H9 (cell line): ENCODE results near the gene ACTL7B. TPM values are rescaled to one million over a fixed set of nuclear protein-coding genes. Genes with fewer than 3 reads are reported as not detected.
"Not testable (repeated sequence)": the region's sequence is repeated elsewhere in the genome, so short reads cannot be mapped to it uniquely, and the experiment has no call there.

Experiments
- DNase-seq: peaks from one replicate; pipeline ENCODE4 v3.0.0-alpha.2; 2017
- H2AFZ ChIP-seq: one replicate; pipeline ENCODE4 v1.6.1; 2013; ENCODE audit warnings: mild to moderate bottlenecking, low read length, control low read depth, moderate library complexity
- H2AK5ac ChIP-seq: 2 replicates; pipeline ENCODE4 v1.6.1; 2013; ENCODE audit warnings: low read length, control low read depth, mixed read lengths; ENCODE audit not compliant: insufficient read length
- H2BK120ac ChIP-seq: one replicate; pipeline ENCODE4 v1.6.1; 2013; ENCODE audit warnings: low read depth, mild to moderate bottlenecking, low read length, control low read depth, inconsistent platforms; ENCODE audit not compliant: poor library complexity, severe bottlenecking
- H2BK12ac ChIP-seq: 2 replicates; pipeline ENCODE4 v1.6.1; 2013; ENCODE audit warnings: low read length, control low read depth, mixed read lengths, low read depth; ENCODE audit not compliant: insufficient read length
- H2BK15ac ChIP-seq: 2 replicates; pipeline ENCODE4 v1.6.1; 2013; ENCODE audit warnings: low read depth, low read length, control low read depth
- H2BK20ac ChIP-seq: one replicate; pipeline ENCODE4 v1.6.1; 2013; ENCODE audit warnings: low read depth, mild to moderate bottlenecking, low read length, control low read depth, inconsistent platforms; ENCODE audit not compliant: poor library complexity, severe bottlenecking
- H2BK5ac ChIP-seq: 2 replicates; pipeline ENCODE4 v1.6.1; 2013; ENCODE audit warnings: low read length, control low read depth, mixed read lengths; ENCODE audit not compliant: insufficient read length
- H3K14ac ChIP-seq: 2 replicates; pipeline ENCODE4 v1.6.1; 2013; ENCODE audit warnings: low read length, control low read depth; ENCODE audit not compliant: insufficient read depth
- H3K18ac ChIP-seq: 2 replicates; pipeline ENCODE4 v1.6.1; 2013; ENCODE audit warnings: low read depth, mild to moderate bottlenecking, mixed read lengths, low read length, control low read depth; ENCODE audit not compliant: insufficient read length
- H3K23ac ChIP-seq: 2 replicates; pipeline ENCODE4 v1.6.1; 2013; ENCODE audit warnings: low read length, control low read depth, mixed read lengths, low read depth; ENCODE audit not compliant: insufficient read length
- H3K23me2 ChIP-seq: 2 replicates; pipeline ENCODE4 v1.6.1; 2013; ENCODE audit warnings: low read depth, mild to moderate bottlenecking, mixed read lengths, low read length, control low read depth; ENCODE audit not compliant: insufficient read length, poor library complexity, severe bottlenecking
- H3K27ac ChIP-seq: 2 replicates; pipeline ENCODE4 v1.5.1; 2013; ENCODE audit warnings: low read length, control low read depth, mixed read lengths, low read depth; ENCODE audit not compliant: insufficient read length
- H3K27me3 ChIP-seq: 2 replicates; pipeline ENCODE4 v1.6.1; 2013; ENCODE audit warnings: low read length, control low read depth, inconsistent platforms; ENCODE audit not compliant: insufficient read depth
- H3K4ac ChIP-seq: 2 replicates; pipeline ENCODE4 v1.6.1; 2013; ENCODE audit warnings: low read depth, mild to moderate bottlenecking, control low read depth, inconsistent platforms, low read length, moderate library complexity
- H3K4me1 ChIP-seq: 2 replicates; pipeline ENCODE4 v1.6.1; 2013; ENCODE audit warnings: low read length, control low read depth, inconsistent platforms; ENCODE audit not compliant: insufficient read depth
- H3K4me2 ChIP-seq: 2 replicates; pipeline ENCODE4 v1.6.1; 2013; ENCODE audit warnings: low read length, control low read depth, mixed read lengths; ENCODE audit not compliant: insufficient read length, insufficient read depth
- H3K56ac ChIP-seq: 2 replicates; pipeline ENCODE4 v1.6.1; 2013; ENCODE audit warnings: low read depth, mild to moderate bottlenecking, mixed read lengths, low read length, control low read depth; ENCODE audit not compliant: insufficient read length
- H3K79me1 ChIP-seq: 2 replicates; pipeline ENCODE4 v1.6.1; 2013; ENCODE audit warnings: low read depth, mild to moderate bottlenecking, moderate library complexity, low read length, control low read depth, inconsistent platforms; ENCODE audit not compliant: insufficient read depth, poor library complexity, severe bottlenecking
- H3K79me2 ChIP-seq: 2 replicates; pipeline ENCODE4 v1.6.1; 2013; ENCODE audit warnings: low read length, control low read depth, inconsistent platforms; ENCODE audit not compliant: insufficient read depth
- H3K9ac ChIP-seq: 2 replicates; pipeline ENCODE4 v1.6.1; 2013; ENCODE audit warnings: low read length, control low read depth, mixed read lengths; ENCODE audit not compliant: insufficient read length; ENCODE audit errors: extremely low read depth
- H3K9me3 ChIP-seq: one replicate; pipeline ENCODE4 v1.6.1; 2013; ENCODE audit warnings: low read depth, low read length, inconsistent platforms; ENCODE audit not compliant: control insufficient read depth
- H3T11ph ChIP-seq: one replicate; pipeline ENCODE4 v1.6.1; 2013; ENCODE audit warnings: mild to moderate bottlenecking, low read length, control low read depth, inconsistent platforms
- H4K20me1 ChIP-seq: one replicate; pipeline ENCODE4 v1.6.1; 2013; ENCODE audit not compliant: control insufficient read depth, insufficient read length, insufficient read depth
- H4K5ac ChIP-seq: 2 replicates; pipeline ENCODE4 v1.6.1; 2013; ENCODE audit warnings: low read depth, mild to moderate bottlenecking, mixed read lengths, low read length, control low read depth; ENCODE audit not compliant: insufficient read length
- H4K8ac ChIP-seq: replicated peaks from 2 replicates; pipeline ENCODE4 v1.6.1; 2013; ENCODE audit warnings: low read length, control low read depth, mixed read lengths, low read depth; ENCODE audit not compliant: insufficient read length
- H4K91ac ChIP-seq: 2 replicates; pipeline ENCODE4 v1.6.1; 2013; ENCODE audit warnings: low read depth, mild to moderate bottlenecking, moderate library complexity, mixed read lengths, low read length, control low read depth; ENCODE audit not compliant: insufficient read length
- H3K27ac Mint-ChIP-seq, 3 experiments: 2 replicates in 2 of 3; 3 replicates in 1 of 3; pipeline ENCODE4 v1.8.0; 2020 to 2021; ENCODE audit warnings: mixed read lengths in 3 of 3, mild to moderate bottlenecking in 1 of 3, moderate library complexity in 1 of 3
- H3K27me3 Mint-ChIP-seq: 2 replicates; pipeline ENCODE4 v1.8.0; 2021; ENCODE audit warnings: low read depth, mild to moderate bottlenecking, moderate library complexity, mixed read lengths
- H3K36me3 Mint-ChIP-seq, 3 experiments: 2 replicates in 2 of 3; 3 replicates in 1 of 3; pipeline ENCODE4 v1.8.0; 2020 to 2021; ENCODE audit warnings: low read depth in 3 of 3, mixed read lengths in 3 of 3; ENCODE audit not compliant: insufficient read depth in 1 of 3
- H3K4me1 Mint-ChIP-seq, 2 experiments: 2 replicates each; pipeline ENCODE4 v1.8.0; 2020; ENCODE audit warnings: mixed read lengths in 2 of 2
- H3K4me3 Mint-ChIP-seq, 2 experiments: 2 replicates in 1 of 2; 3 replicates in 1 of 2; pipeline ENCODE4 v1.8.0; 2020 to 2021; ENCODE audit warnings: mild to moderate bottlenecking in 2 of 2, mixed read lengths in 2 of 2, moderate library complexity in 1 of 2
- H3K9me3 Mint-ChIP-seq, 2 experiments: 2 replicates in 1 of 2; 3 replicates in 1 of 2; pipeline ENCODE4 v1.8.0; 2020; ENCODE audit warnings: mild to moderate bottlenecking in 2 of 2, mixed read lengths in 2 of 2, moderate library complexity in 1 of 2
- CTCF ChIP-seq: fragments of 200-600 bp; sonication (generic); conservative IDR thresholded peaks from 3 replicates; pipeline ENCODE4 v1.8.0; 2021; ENCODE audit warnings: antibody characterized with exemption, mild to moderate bottlenecking
- WGBS: extraction: QIAGEN DNeasy Blood & Tissue Kit; methylation state at CpG from one replicate; pipeline ENCODE4 v1.1.7; 2013; ENCODE audit warnings: missing lambda C conversion rate, low lambda C conversion rate, mixed read lengths; ENCODE audit not compliant: insufficient read length; ENCODE audit errors: extremely low coverage; 5-methylcytosine and 5-hydroxymethylcytosine counted together
- total RNA-seq: library from RNA; stranded (reverse); gene quantifications from 2 replicates; pipeline ENCODE4 v1.2.1, GENCODE V29; 2021

ACTL7B gene
- total RNA-seq, 1 experiment from 2014 or later = 0.09 TPM

- H3K4me2 ChIP-seq = no peak overlapping the region
- no peak overlapping the region for H2BK12ac ChIP-seq
- H3K27me3 ChIP-seq = no peaks in the 10 kb centered on the region
- H4K5ac ChIP-seq = no peak overlapping the region
- H4K91ac ChIP-seq = no peak overlapping the region
- H3K9ac ChIP-seq = no peak overlapping the region
- no peak overlapping the region for H2BK15ac ChIP-seq
- no peak overlapping the region for H2BK120ac ChIP-seq
- Mint-ChIP-seq H3K4me1 (no peaks in the 10 kb centered on the region), H3K4me3 (no peak overlapping the region), H3K27ac (no peak overlapping the region), H3K9me3 (no peaks in the 10 kb centered on the region), H3K27me3 (no peaks in the 10 kb centered on the region), H3K36me3 (no peaks in the 10 kb centered on the region)
- no peaks in the 10 kb centered on the region for H3K4me1 ChIP-seq
- no peaks in the 10 kb centered on the region for H4K20me1 ChIP-seq
- no peak overlapping the region for H3K18ac ChIP-seq
- no peak overlapping the region for H4K8ac ChIP-seq
- no peak for DNase-seq
- no peak overlapping the region for H3K56ac ChIP-seq
- H3K23ac ChIP-seq = no peak overlapping the region
- no peaks in the 10 kb centered on the region for H3K79me1 ChIP-seq
- no peak overlapping the region for H3K4ac ChIP-seq
- H2AFZ ChIP-seq = no peak overlapping the region
- TF ChIP-seq CTCF = peak; percentile 48
- no CpG with 5 or more reads among the region's 3 CpGs for WGBS
- H2BK5ac ChIP-seq = no peak overlapping the region
- H3K9me3 ChIP-seq = no peaks in the 10 kb centered on the region
- H3T11ph ChIP-seq = no peak overlapping the region
- no peaks in the 10 kb centered on the region for H3K23me2 ChIP-seq
- no peak overlapping the region for H2BK20ac ChIP-seq
- no peaks in the 10 kb centered on the region for H3K79me2 ChIP-seq
- no peak overlapping the region for H3K27ac ChIP-seq
- H2AK5ac ChIP-seq = no peak overlapping the region
- H3K14ac ChIP-seq = no peak overlapping the region
Measured at GRCh38 chr9:108850293-108850897, 5.4 kb downstream of the ACTL7B start.

- not testable (repeated sequence) for H3K9me3 ChIP-seq, H3K18ac ChIP-seq, H3K27me3 ChIP-seq, H3K23me2 ChIP-seq, H3K14ac ChIP-seq, H3T11ph ChIP-seq, H4K8ac ChIP-seq, H3K56ac ChIP-seq, H3K36me3 Mint-ChIP-seq, H3K4me1 ChIP-seq, H3K4me3 Mint-ChIP-seq, H2BK120ac ChIP-seq, H3K4me2 ChIP-seq, H3K27ac Mint-ChIP-seq, H3K4ac ChIP-seq, H2BK20ac ChIP-seq, H2BK15ac ChIP-seq, H4K5ac ChIP-seq, H3K4me1 Mint-ChIP-seq, H2BK5ac ChIP-seq, DNase-seq, H3K27ac ChIP-seq, H3K79me2 ChIP-seq, H4K20me1 ChIP-seq, H4K91ac ChIP-seq, H3K9me3 Mint-ChIP-seq, H2BK12ac ChIP-seq, H3K9ac ChIP-seq, H3K23ac ChIP-seq, H2AK5ac ChIP-seq, H3K27me3 Mint-ChIP-seq, H3K79me1 ChIP-seq, H2AFZ ChIP-seq
- no CpG with 5 or more reads among the region's 8 CpGs for WGBS
Measured at GRCh38 chr9:108848296-108848695, 7.5 kb downstream of the ACTL7B start.
